OCI-M2 (cell line): ENCODE data around the gene NTM.

Experiments used
- DNase-seq: peaks from one replicate; lab custom pipeline; 2025; ENCODE audit not compliant: unreplicated experiment; lab: John Stamatoyannopoulos, UW

NTM gene

DNA sequence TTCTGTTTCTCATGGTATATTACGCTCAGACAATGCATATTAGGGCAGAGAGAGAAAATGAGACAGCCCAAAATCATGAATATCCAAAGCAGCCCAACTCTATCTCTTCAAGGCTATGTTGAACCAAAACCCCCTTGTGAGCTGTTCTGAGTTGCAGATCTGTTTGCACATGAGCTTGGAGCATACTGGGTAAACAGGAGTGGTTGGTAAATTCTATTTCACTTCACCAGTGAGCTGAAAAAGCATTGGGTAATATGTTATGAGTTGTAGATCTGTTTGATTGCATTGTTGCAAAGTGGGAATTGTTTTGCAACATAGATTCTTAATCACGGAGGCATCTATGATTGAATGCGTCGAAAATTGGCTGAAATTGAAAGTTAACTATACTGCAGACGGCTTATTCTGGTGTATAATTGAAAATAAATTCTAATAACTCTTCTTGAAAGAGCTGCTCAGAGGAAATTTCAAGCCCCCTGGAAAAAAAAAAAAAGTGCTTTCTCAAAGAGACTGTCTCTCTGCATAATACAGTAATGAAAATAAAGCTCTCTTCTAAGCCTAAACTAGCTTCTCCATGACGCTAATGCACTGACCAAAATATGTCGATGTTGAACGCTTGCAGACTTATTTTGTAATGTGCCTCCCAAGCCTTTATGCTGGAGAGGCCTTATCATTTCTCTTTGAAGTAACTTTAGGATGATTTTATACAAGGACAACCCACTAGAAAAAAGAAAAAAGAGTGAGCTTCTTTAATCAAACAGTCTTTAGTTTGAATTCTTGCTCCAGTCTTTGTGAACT, 263.7 kb downstream of the NTM start:
- DNase-seq, result no peak

DNA sequence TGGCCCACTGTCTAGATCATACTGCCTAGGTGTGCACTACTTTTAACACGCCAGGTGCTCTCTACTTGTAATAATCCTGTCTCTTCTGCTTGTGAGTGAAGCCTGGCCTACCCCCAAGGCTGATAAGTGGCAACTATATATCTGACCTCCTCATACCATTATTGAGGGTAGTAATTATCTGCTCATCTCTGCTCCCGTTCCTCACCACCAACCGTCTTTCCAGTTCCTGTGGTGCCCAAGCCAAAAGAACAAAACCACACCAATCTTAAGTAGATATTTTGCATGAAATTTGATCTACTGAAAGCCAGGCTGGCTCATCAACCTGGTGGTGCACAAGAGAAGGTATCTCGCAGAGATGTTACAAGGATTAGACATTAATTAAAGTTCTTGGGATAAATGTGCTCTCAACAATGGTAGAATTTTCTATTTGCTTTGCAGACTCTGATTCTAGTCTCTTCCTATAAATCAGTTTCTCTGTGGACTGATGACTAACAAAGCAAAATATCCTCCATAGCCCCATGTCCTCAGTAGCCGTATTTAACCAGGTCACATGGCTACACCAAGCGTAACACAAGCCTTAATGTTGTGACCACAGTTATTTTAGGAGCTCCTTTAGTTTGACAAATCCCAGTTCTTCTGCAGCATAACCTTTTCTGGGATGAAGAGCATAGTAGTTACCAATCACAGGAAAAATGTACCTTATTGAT, 267.2 kb downstream of the NTM start:
- no peak for DNase-seq

DNA sequence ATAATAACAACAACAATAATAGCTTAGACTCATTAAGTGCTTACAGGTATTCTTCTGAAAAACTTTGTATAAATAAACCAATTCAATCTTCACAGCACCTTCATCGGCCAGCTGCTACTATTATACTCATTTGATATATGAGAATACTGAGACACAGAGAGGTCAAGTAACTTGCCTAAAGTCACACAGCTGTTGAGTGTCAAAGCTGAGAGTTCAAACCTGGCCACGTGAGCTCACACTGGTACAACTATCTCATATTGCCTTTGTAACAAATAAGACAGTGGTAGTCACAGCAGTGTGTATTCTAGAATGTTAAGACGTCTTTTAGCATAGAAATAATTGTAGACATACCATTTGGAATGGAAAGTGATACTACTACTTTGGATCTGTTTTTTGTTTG, 268.5 kb downstream of the NTM start:
- no peak for DNase-seq

DNA sequence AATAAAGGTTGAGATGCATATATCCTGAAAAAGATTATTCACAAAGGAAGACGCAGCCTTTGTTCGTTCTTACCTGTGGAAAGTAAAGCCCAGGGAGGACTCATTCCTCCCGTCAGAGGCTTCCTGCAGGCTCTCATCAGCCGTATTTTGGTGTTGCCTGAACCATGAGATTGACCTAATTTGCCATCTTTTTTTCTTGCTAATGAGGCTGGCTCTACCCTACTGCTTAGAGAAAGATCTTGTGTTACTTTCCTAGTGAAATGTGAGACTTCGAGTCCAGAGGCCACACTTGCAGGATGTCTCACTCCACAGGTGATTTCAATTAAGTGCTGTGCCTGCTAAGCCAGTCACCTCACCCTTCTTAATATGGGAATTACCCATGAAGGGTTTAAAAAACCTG, 269.9 kb downstream of the NTM start:
- DNase-seq, result no peak

DNA sequence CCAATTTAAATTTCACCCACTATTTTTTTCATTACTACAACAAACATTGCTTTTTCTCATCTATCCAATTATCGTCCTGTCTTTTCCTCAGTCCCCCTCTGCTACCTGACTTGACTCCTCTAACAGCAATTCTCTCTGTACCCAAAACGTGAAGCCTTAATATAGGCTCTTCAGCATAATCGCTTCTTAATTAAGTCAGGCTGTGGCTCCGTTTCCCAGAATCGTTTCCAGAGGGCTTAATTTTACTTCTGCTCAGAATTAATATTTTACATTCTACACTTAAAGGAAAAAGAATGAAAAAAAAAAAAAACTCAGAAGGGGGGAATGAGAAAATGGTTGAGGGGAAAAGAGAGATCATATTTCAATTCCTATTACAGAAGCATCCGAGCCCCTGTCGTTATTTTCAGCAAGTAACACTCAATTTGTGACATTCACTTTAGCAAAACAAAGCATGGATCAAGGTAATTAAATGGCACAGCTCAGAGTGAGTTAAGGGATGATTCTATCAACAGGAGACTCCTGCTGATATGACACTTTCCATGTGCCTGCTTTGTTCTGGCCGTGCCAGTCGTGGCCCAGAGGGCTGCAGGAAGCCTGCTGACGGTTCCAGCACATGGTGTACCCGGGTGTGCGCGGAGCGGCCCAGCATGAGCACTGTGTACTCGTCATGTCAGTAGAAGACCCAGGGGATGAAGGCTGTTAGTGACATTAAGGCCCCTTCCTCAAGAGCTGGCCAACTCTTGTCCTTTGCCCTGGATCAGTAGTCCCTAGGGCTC, 272.5 kb downstream of the NTM start:
- DNase-seq, result no peak

DNA sequence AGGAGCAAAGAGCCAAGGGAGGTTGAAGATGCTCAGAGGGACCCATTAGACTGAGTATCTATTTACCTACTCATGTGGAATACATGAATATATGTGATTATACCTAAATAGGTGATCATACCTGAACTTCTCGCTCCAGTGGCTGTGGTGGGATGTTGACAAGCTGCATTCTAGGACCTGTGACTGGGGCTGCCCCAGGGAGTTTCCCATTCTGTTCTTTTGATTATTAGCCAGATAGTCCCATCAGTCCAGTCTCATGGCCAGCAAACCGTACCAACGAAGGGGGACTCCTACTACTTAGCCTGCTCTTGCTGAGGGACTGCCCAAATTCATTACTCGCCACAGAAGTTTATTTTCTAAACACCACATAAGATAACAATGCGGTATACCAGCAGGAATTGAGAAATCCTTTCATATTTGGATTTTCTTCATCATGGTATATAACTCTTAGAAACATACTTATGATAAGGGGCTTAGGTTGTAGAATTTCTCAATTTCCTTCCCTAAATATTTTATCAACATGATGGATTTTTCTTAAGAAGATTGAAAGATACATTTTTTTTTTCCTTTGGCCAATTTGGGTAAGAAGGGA, 273.9 kb downstream of the NTM start:
- no peak for DNase-seq

DNA sequence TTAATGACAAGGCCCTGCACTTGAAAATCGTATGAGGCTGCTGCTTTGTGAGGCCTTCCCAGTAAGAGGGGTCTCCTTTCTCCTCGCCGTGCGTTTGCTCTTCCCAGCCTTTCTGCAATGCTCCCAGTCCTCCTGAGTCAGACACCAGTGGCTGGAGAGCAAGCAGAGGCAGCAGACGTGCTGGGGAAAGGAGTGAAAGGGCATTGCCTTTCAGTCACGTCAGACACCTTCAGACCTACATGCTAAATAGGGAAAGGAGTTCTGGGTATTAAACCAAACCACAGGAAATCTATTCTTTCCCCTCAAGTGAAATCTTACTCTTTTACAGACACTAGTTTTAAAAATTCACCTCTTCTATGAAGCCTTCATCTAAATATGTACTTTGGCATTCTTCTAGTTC, 274.8 kb downstream of the NTM start:
- DNase-seq, result no peak

DNA sequence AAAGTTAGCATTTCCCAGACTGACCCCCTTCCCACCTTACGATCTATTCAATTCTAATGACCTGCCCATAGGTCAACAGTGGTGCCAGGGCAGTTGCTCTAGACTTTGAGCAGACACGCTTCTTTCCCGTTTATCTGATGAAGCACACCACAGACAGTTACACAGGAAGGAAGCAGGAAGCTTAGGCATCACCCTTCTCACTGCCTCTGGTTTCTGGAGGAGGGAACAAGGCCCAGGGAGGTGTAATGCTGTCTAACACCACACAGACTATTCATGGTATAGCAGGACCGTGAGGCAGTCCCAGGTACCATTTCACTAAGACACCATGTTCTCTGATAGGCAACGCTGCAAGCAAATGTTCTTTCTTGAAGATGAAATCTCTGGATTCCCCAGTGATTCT, 279.4 kb downstream of the NTM start:
- no peak for DNase-seq

DNA sequence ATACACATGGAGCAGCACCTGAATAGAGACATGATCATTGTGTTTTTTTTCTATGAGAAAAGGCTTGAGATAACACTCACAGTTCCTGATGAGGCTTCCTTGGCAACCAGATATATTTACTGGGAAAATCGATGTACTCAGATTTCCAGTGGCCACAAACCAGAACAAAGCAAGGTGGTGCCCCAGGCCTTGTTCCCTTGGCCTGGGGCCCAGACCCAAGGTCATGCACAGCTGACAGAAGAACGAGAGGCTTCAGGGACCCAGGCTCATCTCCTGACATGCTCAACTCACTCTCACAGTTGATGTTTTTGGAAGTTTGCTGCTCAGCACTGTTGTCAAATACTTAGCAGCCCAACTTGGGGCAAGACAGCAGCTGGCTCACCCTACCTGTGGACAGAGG, 281.8 kb downstream of the NTM start:
- DNase-seq, result no peak

DNA sequence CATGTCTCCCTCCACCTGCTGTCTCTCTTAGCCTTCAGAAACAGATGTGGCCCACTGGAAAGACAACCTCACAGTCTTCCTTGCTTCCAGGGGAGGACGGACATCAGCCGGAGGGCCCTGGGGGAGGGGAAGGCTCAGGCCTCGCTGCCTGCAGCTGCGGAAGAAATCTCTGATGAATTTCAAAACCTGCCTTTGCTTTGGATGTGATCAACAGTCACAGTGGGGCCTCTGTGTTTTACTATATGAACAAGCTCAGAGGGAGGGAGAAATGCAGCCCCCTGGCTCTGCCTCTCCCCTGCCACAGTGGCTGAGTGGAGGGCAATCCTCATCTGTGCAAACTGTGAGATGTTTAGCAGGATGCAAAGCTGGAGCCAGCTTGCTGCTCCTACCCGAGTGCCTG, 282.8 kb downstream of the NTM start:
- no peak for DNase-seq

DNA sequence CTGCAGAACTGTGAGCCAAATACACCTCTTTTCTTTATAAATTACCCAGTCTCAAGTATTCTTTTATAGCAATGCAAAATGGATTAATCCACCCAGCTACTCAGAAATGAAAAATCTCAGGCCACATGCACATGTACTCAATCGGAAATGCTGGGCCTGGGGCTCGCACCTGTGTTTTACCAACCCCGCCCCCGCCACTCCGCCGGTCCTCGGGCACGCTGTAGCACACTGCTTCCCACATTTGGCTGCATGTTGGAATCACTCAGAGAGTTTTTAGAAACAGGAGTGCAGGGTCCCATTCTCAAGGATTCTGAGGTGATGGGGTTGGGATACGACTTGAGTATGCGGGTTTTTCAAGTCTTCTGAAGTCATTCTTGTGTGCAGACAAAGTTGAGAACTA, 284.4 kb downstream of the NTM start:
- DNase-seq, result no peak

DNA sequence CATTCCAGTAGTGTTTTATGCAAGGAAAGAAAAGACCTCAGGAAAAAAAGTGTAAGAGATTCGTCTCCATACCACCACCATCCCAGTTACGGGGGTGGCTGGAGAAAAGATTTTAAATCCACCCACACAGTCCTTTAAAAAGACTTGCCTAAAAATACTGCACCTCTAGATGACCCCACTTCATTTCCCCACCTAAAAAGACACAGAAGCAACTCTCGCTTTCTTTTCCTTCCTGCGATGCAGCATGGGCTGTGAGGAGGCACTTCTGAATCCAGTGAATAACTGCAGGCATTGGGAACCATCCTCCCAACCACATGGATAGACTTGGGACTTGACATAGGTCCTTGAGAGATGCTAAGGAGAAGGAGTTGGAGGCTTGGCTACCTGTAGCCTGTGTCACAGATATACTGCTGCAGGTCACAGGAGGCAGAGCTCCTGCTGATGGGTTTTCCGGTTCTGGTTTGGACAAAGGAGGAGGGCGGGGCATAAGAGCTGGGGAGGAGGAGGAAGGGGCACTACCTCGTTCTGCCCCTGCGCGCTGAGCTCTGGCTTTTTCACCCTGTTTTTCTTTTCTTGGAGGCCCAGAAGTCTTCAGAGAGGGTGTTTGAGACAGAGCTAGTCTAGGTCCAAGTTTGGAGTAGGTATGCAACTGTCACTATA, 285.9 kb downstream of the NTM start:
- DNase-seq, result no peak

DNA sequence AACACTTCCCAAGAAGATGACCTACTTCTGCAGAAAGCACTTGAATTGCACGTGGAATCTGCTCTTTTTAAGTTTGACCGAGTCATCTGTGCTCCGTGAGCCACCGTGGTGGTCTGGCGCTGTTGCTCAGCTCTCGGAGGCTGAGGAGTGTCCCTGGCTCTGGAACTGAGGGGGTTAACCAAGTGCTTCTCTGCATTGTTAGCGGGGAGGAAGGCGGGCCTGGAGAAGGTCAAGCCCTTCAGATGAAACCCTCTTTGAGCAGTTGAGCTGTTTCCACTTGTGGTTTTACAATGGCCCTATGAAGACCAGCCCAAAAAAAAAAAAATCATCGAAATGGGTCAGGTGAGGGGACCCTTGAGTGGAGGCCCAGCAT, 286.4 kb downstream of the NTM start:
- no peak for DNase-seq

DNA sequence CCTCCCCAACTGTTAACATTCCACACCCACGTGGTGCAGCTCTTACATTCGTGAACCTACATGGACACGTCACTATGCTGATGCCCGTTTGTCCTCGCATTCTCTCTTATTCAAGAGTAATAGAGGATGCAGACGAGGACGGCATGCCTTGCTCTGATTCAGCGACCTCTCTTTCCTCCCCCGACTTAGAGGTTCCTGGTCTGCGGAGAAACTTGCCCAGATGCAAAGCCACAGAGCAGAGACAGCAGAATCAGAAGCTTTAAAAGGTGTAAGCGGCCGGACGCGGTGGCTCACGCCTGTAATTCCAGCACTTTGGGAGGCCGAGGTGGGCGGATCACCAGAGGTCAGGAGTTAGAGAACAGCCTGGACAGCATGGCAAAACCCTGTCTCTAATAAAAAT, 288.0 kb downstream of the NTM start:
- DNase-seq, result no peak

DNA sequence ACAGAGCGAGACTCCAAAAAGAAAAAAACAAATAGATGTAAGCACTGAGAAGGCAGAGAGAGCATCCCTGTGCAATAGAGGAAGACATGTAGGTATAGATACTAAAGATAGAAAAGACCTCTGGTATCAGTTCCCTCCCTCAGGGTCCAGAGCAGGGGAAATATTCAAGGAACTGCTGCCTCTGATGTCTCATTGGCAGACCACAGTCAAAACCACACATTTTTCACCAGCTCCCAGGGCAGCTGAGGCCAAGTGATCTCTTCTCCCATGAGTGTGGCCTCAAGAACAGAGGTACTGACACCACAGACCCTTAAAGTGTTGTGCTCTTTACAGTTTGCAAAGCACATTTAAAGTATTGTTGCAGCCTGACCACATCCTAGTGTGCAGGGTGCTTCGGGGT, 288.5 kb downstream of the NTM start:
- DNase-seq, result no peak

DNA sequence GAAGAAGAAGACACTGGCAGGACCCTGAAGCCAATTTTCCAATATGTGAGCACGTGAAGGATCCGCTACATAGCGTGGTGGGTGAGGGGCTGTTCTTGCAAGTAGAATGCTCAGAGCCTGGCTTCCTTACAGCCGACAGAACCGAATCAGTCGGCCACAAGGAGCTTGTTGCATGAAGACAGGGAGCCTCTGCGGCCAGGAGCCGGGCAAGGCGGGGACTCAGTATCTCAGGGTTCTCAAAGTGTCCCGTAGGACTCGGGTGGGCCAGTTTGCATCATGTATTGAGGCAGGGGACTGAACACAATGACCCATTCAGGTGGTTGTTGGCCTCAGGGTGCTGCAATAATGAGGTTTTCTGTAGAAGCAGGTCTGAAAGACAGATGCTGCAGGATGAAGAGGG, 289.5 kb downstream of the NTM start:
- DNase-seq, result no peak

DNA sequence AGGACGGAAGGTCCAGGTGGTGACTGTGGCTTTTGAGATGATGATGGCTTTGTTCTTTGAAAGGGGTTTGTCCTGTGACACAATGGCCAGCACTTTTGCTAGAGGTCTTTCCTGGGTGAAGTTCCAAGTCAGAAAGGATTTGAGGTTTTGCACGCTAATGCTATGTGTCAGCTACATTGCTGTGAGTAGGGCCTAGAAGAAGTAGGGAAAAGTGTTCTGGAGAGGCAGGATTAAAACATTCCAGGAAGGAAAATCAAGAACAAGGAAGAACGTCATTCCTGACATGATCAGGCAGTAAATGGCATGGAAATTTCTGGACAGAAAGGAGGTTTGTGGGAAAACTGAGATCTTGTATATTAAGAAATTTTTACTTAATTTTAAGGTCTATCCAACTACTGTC, 290.7 kb downstream of the NTM start:
- no peak for DNase-seq

DNA sequence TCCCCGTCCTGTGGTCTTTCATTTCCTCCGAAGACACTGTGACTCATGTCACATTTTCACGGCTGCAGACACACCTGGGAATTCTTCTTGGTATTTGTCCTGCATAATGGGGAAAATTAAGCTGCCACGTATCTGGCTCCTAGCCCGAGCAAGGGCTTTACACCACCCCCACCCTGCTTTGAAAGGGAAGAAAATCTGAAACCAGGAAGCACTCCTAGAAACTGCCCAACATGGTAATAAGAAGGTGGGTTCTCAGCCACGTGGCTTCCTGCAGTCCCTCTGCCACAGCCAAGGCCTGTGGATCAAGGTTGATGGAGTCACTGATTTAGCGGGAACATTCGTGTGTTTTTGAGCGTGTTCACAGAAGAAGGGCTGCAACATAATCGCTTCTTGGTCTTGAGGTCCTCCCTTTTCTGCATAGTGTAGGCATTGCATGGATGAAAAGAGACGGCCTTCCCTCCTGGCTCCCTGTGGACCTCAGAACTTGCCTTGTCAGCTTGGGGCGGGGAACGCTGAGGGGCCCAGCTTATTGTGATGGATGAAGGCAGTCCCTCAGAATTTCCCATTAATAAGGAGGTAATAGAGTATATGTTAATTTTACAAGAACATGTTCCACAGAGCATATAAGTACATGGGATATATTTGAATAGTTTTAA, 292.0 kb downstream of the NTM start:
- no peak for DNase-seq

DNA sequence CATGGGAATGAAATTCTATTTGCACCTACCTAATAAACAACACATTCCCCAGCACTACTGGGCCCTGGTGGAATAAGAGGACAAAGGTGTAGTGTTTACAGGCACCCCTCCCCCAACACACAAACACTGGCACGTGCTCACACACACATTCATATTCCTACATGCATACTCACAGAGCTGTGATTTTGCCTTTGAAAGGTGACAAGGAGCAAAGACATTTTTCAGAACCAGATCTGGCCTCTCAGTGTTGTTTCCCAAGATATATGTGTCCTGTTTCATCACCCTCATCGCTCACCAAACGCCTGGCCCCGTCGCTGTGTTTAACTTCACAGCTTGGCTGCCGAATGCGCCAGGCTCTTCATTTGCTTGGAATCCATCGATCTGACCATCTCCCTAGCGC, 292.6 kb downstream of the NTM start:
- DNase-seq, result no peak

DNA sequence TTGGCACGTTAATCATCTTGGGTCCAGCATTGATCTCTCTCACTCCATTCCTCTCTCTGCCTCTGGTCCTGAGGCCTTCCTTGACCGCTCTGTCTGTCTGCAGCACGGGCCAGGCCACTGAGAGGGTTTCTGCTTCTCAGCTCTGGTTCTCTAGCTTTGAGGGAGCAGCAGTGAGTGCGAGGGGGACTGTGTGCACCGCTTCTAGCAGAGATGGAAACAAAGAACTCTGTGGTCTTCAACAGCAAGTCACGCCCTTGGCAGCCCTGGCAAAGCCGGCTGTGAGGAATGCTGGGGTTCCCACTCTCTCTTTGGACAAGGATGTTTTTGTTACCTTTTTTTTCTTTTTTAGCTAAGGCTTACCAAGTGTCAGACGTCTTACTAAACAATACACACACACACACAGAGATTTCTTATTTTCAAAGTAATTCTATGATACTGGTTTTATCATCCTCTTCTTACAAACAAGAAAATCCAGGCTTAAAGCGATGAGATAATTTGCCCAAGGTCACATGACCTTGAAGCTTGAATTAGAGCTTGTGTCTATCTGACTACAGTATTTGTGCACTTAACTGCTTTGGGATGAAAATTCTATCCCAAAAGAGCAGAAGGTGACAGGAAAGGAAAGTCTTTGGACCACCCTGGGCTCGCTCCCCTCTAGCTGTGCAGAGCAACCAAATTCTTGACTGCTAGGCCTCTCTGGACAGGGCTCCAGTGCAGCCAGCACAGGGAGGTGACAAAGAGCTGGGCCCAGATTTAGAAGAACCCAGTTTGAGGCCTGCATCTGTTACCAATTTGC, 293.2 kb downstream of the NTM start:
- DNase-seq, result no peak
